ENCODE results near the gene ULK4.

- no peak for TF ChIP-seq CTCF (IDR thresholded peaks at IDR 0.05; ENCODE audit: borderline replicate concordance, extremely low read depth, low read length, poor library complexity, severe bottlenecking)
- TF ChIP-seq EZH2 (IDR thresholded peaks at IDR 0.05; ENCODE audit: borderline replicate concordance, low read depth, low read length, severe bottlenecking): no peak
Measured at GRCh38 chr3:41569632-41570305, 392.1 kb downstream of the ULK4 start.

All from DND-41 (cell line).